OCI-LY1 (cell line): ENCODE measurements around the gene ROCK2.

Experiments
- CTCF ChIP-seq: fragments of 200-600 bp; sonication (generic), shearing (Covaris generic); IDR thresholded peaks from 2 replicates; pipeline ENCODE4 v1.5.1; 2017; ENCODE audit warnings: mild to moderate bottlenecking, antibody characterized with exemption, low read length, moderate library complexity, mixed read lengths
- EZH2 ChIP-seq: fragments of 200-600 bp; sonication (generic), shearing (Covaris generic); IDR thresholded peaks from 2 replicates; pipeline ENCODE4 v1.8.0; 2017; ENCODE audit warnings: borderline replicate concordance, mixed run types, mild to moderate bottlenecking, antibody characterized with exemption, low read length, moderate library complexity, mixed read lengths

- TF ChIP-seq CTCF (no peak), EZH2 (no peak)
These were observed 41.4 kb upstream of the ROCK2 start for GRCh38 chr2:11385847-11386246.
